OCI-LY3 (cell line): Measurements from ENCODE around the gene OXNAD1.

Experiments
- EZH2phosphoT487 ChIP-seq: fragments of 200-600 bp; shearing (Covaris generic); IDR thresholded peaks from 2 replicates; pipeline ENCODE4 v1.6.1; 2018; ENCODE audit warnings: antibody characterized with exemption, mixed run types, low read depth
- TF ChIP-seq, protein P1 (sequence below): fragments of 200-600, 300-600 bp; sonication (generic); IDR thresholded peaks from 2 replicates; pipeline ENCODE4 v1.5.1; 2014; ENCODE audit warnings: antibody characterized with exemption, low read length, low read depth

DNA sequence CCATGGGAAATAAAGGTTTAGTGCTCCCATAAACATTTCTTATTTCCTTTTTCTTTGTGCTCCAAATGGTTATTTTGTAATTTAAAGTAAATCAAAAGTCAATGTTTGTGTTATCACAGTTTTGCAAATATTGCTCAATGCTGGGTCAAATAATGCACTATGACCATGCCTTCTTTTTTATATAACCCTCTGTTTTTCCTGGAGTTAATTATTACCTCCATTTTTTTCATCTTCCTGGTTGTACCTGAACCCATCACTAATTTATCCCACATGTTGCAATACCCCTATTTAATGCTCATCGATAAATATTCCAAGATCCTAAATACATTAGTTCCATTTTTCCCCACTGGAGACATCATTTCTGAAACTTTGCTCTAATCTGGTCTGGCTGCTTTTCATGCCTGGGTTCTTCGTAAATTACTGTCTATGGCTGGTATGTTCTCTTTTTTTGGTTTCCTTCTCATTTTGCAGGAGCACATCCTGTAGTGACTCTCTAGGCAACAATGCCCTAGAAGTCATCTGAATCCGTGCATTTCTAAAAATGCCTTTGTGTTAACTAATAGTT lies 66.4 kb downstream of the OXNAD1 start:
- TF ChIP-seq, protein P1, sequence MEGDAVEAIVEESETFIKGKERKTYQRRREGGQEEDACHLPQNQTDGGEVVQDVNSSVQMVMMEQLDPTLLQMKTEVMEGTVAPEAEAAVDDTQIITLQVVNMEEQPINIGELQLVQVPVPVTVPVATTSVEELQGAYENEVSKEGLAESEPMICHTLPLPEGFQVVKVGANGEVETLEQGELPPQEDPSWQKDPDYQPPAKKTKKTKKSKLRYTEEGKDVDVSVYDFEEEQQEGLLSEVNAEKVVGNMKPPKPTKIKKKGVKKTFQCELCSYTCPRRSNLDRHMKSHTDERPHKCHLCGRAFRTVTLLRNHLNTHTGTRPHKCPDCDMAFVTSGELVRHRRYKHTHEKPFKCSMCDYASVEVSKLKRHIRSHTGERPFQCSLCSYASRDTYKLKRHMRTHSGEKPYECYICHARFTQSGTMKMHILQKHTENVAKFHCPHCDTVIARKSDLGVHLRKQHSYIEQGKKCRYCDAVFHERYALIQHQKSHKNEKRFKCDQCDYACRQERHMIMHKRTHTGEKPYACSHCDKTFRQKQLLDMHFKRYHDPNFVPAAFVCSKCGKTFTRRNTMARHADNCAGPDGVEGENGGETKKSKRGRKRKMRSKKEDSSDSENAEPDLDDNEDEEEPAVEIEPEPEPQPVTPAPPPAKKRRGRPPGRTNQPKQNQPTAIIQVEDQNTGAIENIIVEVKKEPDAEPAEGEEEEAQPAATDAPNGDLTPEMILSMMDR, result no peak
- TF ChIP-seq EZH2phosphoT487, result no peak
